Vagina (tissue), 2 donors: Measurements from ENCODE around the gene PTDSS2. TPM values are rescaled to one million over a fixed set of nuclear protein-coding genes. Genes with fewer than 3 reads are reported as not detected.

Experiments used
- DNase-seq, 2 donors: peaks; one replicate each; pipeline ENCODE4 v3.0.0-alpha.2; 2017; ENCODE audit errors: extremely low spot score in 2 of 2
- H3K27ac ChIP-seq: fragments of 200-600 bp; sonication (generic); one replicate; pipeline ENCODE4 v1.5.1; 2019
- H3K27me3 ChIP-seq: fragments of 200-600 bp; sonication (generic); one replicate; pipeline ENCODE4 v1.5.1; 2019
- H3K36me3 ChIP-seq, 2 donors: fragments of 200-600 bp; sonication (generic); one replicate each; pipeline ENCODE4 v1.5.1; 2017 to 2019
- H3K4me1 ChIP-seq: fragments of 200-600 bp; sonication (generic); one replicate; pipeline ENCODE4 v1.5.1; 2019
- H3K4me3 ChIP-seq, 2 donors: fragments of 200-600 bp; sonication (generic); 1 replicate in 1 of 2; 2 replicates in 1 of 2; pipeline ENCODE4 v1.5.1; 2016 to 2019
- H3K9me3 ChIP-seq: fragments of 200-600 bp; sonication (generic); one replicate; pipeline ENCODE4 v1.5.1; 2019
- POLR2A ChIP-seq, 2 donors: fragments of 450-650 bp; IDR thresholded peaks; one replicate each; pipeline ENCODE4 v1.6.1; 2017; ENCODE audit warnings: antibody characterized with exemption in 2 of 2, mild to moderate bottlenecking in 2 of 2, moderate library complexity in 2 of 2
- POLR2AphosphoS5 ChIP-seq, 2 donors: sonication (generic); formaldehyde crosslinking; IDR thresholded peaks; one replicate each; pipeline ENCODE4 v1.9.0; 2017; ENCODE audit warnings: antibody characterized with exemption in 2 of 2, mild to moderate bottlenecking in 2 of 2, low read depth in 1 of 2; ENCODE audit not compliant: insufficient read depth in 1 of 2
- intact Hi-C: fragments of 100-400 bp; cut with DNase I; formaldehyde crosslinking; loops from one replicate; pipeline ENCODE4 v1.15.1; 2023
- total RNA-seq: library from RNA; depleted of rRNA; stranded (reverse); fragments of >200 nt; gene quantifications from one replicate; pipeline ENCODE4 v1.2.3, GENCODE V29; 2016
- TF ChIP-seq, protein P1 (sequence below), 3 experiments: fragments of 450-650 bp in 2 of 3; fragments of 200-600 bp in 1 of 3; sonication (generic) in 1 of 3; IDR thresholded peaks; one replicate each; pipeline ENCODE4 v1.5.1; 2017 to 2019; ENCODE audit warnings: antibody characterized with exemption in 3 of 3, mild to moderate bottlenecking in 2 of 3, moderate library complexity in 2 of 3

PTDSS2 gene
- total RNA-seq, 1 donor from 2014 or later, result 36.1 TPM

DNA sequence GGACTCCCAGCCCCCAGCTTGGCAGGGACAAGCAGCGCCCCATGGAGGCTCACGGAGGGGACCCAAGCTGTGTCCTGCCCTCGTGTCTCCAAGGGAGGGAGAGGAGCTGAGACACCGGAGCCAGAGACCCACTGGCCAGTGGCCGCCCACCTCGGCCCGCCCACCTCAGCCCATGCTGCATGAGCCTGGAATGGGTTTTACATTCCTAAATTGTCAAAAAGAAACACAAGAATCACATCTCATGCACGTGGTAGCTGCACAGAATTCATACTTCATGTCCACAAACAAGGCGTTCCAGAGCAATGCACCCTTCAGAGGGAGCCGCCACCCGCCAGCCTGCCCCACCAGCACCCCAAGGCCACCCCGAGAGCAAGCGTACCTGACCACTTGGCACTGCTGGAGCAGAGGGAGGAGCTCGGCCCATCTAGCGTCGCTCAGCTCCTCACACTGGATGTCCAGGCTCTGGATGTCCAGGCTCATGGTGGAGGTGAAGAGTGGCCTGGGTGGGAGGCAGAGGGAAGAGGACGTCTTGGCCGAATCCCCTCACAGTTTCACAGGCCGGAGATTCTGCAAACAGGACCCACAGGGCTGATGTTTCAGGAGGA, 51.7 kb downstream of the PTDSS2 start:
- TF ChIP-seq, protein P1, sequence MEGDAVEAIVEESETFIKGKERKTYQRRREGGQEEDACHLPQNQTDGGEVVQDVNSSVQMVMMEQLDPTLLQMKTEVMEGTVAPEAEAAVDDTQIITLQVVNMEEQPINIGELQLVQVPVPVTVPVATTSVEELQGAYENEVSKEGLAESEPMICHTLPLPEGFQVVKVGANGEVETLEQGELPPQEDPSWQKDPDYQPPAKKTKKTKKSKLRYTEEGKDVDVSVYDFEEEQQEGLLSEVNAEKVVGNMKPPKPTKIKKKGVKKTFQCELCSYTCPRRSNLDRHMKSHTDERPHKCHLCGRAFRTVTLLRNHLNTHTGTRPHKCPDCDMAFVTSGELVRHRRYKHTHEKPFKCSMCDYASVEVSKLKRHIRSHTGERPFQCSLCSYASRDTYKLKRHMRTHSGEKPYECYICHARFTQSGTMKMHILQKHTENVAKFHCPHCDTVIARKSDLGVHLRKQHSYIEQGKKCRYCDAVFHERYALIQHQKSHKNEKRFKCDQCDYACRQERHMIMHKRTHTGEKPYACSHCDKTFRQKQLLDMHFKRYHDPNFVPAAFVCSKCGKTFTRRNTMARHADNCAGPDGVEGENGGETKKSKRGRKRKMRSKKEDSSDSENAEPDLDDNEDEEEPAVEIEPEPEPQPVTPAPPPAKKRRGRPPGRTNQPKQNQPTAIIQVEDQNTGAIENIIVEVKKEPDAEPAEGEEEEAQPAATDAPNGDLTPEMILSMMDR (IDR thresholded peaks at IDR 0.05), result no peak
- TF ChIP-seq POLR2A (IDR thresholded peaks at IDR 0.05) (no peak), POLR2AphosphoS5 (IDR thresholded peaks at IDR 0.05; ENCODE audit: insufficient read depth in 1 of 2, low read depth in 1 of 2) (no peak)
- DNase-seq, result no peak
- Histone ChIP-seq H3K4me3 (no peak overlapping the region), H3K27me3 (no peaks in the 10 kb centered on the region), H3K27ac (no peak overlapping the region), H3K4me1 (peaks cover 44% of the 10 kb centered on the region), H3K36me3 (peaks cover 4 to 57% of the 10 kb centered on the region in 2 donors), H3K9me3 (no peaks in the 10 kb centered on the region)
- intact Hi-C loops, result loop anchor here (5.0 kb wide), 1 partner anchor 49 kb away; the partner anchor contains the start of gene PTDSS2

DNA sequence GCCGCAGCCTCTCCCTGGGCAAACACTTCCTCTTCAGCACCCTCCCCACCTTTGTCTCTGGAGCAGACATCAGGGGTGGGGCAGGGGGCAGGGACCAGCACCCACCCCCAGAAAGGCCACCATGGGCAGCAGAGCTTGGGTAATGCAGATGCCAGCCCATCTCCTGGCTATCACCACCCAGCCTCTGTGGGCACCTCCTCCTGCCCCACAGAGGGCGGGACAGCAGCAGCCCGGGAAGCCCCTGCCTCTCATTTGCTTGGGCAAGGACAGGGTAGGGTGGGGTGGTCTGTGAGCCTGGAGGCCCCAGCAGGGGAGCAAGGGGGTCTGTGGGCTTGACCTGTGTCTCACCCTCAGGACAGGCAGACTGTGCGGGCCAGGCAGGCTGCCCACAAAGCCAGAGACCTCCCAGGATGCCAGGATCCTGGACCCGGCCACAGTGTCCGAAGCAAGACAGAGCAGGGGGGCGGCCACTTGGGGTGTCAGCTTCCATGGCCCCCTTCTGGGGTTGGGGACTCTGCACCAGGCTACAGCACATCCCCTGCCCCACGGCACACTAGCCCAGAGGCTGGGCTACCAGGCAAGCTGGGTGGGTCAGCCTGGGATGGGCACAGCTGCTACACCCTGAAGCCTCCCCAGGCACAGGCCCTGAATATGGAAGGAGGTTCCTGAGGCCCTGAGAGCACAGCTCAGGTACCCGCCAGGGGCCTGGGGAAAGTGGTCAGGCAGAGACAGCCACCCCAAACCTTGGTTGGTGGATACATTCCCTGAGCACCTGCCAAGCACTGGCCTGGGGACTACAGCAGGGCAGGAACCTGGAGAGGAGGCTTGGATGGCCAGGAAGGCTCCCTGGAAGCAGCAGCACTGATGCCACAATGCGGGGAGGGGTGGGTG, 52.5 kb downstream of the PTDSS2 start:
- H3K27me3 ChIP-seq, result no peaks in the 10 kb centered on the region
- no peak for DNase-seq
- peak overlapping the region in 1 of 2 donors; percentile 50 for H3K4me3 ChIP-seq
- H3K4me1 ChIP-seq, result peaks cover 45% of the 10 kb centered on the region
- intact Hi-C loops, result loop anchor here (5.0 kb wide), 1 partner anchor 50 kb away; the partner anchor contains the start of gene PTDSS2
- no peaks in the 10 kb centered on the region for H3K9me3 ChIP-seq
- H3K36me3 ChIP-seq, result peaks cover 4 to 49% of the 10 kb centered on the region in 2 donors
- H3K27ac ChIP-seq, result peak overlapping the region; percentile 99
- TF ChIP-seq POLR2A (IDR thresholded peaks at IDR 0.05) (no peak), POLR2AphosphoS5 (IDR thresholded peaks at IDR 0.05; ENCODE audit: insufficient read depth in 1 of 2, low read depth in 1 of 2) (no peak)
- TF ChIP-seq, protein P1 (IDR thresholded peaks at IDR 0.05), result no peak

DNA sequence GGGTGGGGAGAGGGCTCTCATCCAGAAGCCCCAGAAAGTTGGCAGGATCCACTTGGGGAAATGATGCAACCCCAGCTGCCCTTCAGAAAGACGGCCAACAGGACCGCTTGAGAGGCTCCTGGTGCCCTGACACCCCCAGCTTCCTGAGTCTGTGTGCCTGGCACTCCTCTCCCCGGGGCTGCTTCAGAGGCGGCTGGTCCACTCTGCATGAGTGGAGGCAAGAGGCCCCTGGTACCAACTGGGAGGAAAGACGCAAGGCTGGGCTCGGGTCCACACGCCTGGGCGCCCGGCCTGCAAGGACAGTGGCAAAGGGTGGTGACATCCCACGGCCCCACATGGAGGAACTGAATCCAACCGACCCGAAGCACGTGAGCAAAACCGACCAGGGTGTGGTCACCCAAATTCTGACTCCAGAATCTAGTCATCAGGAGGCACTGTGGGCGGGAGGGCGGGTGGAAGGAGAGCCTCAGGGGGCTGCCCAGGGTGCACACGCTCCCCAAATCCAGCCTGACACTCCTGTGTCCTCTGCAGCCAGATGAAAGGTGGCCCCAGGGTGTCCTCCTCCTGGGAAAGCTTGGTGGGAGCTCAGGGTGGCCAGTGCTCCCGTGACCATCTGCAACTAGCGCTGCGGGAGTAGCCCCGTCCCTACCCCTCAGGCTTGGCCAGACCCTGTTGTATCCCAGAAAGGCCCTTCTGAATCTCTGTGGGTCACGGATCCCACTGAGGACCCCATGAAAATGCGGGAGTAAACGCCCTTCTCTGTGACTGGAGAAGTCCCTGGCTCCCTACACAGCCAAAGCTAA, 53.3 kb downstream of the PTDSS2 start:
- intact Hi-C loops, result loop anchor here (5.0 kb wide), 1 partner anchor 51 kb away; the partner anchor contains the start of gene PTDSS2
- Histone ChIP-seq H3K27ac (peak overlapping the region; percentile 99), H3K9me3 (no peaks in the 10 kb centered on the region), H3K4me3 (peak overlapping the region; percentile 50 to 54), H3K27me3 (no peaks in the 10 kb centered on the region), H3K4me1 (peaks cover 53% of the 10 kb centered on the region), H3K36me3 (peaks cover 4 to 41% of the 10 kb centered on the region in 2 donors)
- TF ChIP-seq, protein P1 (IDR thresholded peaks at IDR 0.05), result no peak
- TF ChIP-seq POLR2AphosphoS5 (IDR thresholded peaks at IDR 0.05; ENCODE audit: insufficient read depth in 1 of 2, low read depth in 1 of 2) (peak in 1 of 2 donors; percentile 51), POLR2A (IDR thresholded peaks at IDR 0.05) (no peak)
- DNase-seq, result no peak

DNA sequence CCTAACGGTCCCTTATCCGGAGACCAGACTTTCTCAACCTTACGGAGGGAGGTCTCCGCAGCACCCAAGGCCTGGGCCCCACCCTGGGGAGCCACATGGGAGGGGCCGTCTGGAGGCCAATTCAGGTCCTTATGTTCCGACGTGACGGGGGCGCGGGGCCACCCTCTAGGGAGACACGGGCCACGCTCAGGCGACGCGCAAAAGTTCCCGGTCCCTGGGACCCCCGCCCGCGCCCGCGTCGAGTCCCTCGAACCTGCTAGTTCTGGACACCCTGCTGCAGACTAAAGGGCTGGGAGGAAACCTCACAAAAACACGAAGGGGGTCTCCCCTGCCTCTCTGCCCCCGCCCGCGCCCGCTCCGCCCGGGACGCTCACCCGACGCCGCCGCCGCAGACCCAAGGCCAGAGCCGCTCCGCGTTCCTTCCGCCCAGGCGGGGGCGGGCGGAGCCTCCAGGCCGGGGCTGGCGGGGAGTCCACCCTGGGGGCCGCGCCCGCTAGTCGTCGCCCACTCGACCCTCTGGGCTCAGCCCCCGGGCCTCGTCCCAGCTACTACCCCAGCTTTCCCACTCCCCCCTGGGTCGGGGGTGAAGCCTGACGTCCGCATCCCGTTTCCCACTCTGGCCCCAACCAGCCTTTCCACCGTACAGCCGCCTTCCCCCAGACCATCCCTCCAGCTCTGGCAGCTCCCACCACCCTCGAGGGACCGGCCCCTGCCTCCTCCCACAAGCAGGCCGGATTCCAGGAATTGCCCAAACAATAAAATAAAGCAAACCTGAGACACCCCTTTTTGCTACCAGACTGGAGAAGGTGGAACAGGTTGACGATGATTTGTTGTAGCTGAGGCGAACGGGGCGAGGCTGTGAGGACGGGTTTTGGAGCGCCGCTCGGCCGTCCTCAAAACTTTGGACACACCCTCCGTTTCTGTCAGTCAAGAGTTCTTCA, 54.2 kb downstream of the PTDSS2 start:
- no peaks in the 10 kb centered on the region for H3K9me3 ChIP-seq
- peak overlapping the region; percentile 50 to 54 for H3K4me3 ChIP-seq
- H3K27me3 ChIP-seq, result no peaks in the 10 kb centered on the region
- peaks cover 4 to 31% of the 10 kb centered on the region in 2 donors for H3K36me3 ChIP-seq
- DNase-seq, result no peak
- no peak for TF ChIP-seq POLR2A (IDR thresholded peaks at IDR 0.05)
- TF ChIP-seq, protein P1 (IDR thresholded peaks at IDR 0.05), result no peak
- TF ChIP-seq POLR2AphosphoS5 (IDR thresholded peaks at IDR 0.05; ENCODE audit: insufficient read depth in 1 of 2, low read depth in 1 of 2), result peak; percentile 56 to 70
- peaks cover 53% of the 10 kb centered on the region for H3K4me1 ChIP-seq
- peak overlapping the region; percentile 99 for H3K27ac ChIP-seq
- intact Hi-C loops, result loop anchor here (5.0 kb wide), 1 partner anchor 52 kb away; the partner anchor contains the start of gene PTDSS2
